ENCODE data around the gene RARG. TPM values are rescaled to one million over a fixed set of nuclear protein-coding genes. Genes with fewer than 3 reads are reported as not detected.

The RARG gene
- total and polyA plus RNA-seq, 2 of the 4 experiments (the other 2 are of a cell fraction) = 7.9 to 30.9 TPM

DNA sequence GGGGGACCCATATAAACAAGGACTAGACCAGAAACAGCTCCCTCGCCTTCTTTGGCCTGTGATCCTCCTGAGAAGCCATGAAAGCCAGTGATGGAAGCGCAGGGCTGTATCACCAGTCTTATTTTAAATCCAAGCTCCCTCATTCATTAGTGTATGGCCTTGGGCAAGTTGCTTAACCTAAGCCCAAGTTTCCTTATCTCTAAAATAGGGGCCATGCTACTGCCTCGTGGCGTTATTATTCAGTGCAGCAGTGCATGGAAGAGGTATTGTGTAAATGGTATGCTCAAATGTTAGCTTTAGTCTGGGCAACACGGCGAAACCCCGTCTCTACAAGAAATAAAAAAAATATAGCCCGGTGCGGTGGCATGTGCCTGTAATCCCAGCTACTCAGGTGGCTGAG lies 46.0 kb upstream of the RARG start:
- Histone ChIP-seq H3K4me3 (ENCODE audit: insufficient read depth, low read depth, low read length) (no peak overlapping the region), H3K4me1 (ENCODE audit: control insufficient read depth, insufficient read depth, low read length) (no peaks in the 10 kb centered on the region), H4K8ac (ENCODE audit: low read depth in 2 of 2, low read length in 2 of 2) (no peak overlapping the region), H2BK5ac (ENCODE audit: low read depth, low read length, poor library complexity, severe bottlenecking) (no peak overlapping the region), H3K79me1 (ENCODE audit: low read depth in 1 of 2, low read length in 2 of 2) (peaks cover 0 to 12% of the 10 kb centered on the region in 2 experiments; a peak in 1 of 4 replicates), H3K9me3 (ENCODE audit: control insufficient read depth, insufficient read depth, low read length) (no peaks in the 10 kb centered on the region), H3K18ac (ENCODE audit: low read depth, low read length) (no peak overlapping the region), H3K27me3 (ENCODE audit: control insufficient read depth, insufficient read depth, low read length) (no peaks in the 10 kb centered on the region), H2AFZ (replicated peaks; ENCODE audit: low read length, poor library complexity) (no peak overlapping the region), H2AK9ac (replicated peaks; ENCODE audit: low read depth, low read length, poor library complexity) (no peak overlapping the region), H2AK5ac (ENCODE audit: low read depth, low read length) (no peak overlapping the region), H3K4ac (ENCODE audit: low read depth, low read length) (no peak overlapping the region), H3K23ac (ENCODE audit: low read depth, low read length) (no peak overlapping the region), H4K5ac (ENCODE audit: low read depth, low read length) (no peak overlapping the region), H3K14ac (replicated peaks; ENCODE audit: low read depth, low read length) (no peak overlapping the region), H3K27ac (ENCODE audit: insufficient read depth, low read length) (no peak overlapping the region), H2BK120ac (ENCODE audit: low read depth, low read length) (no peak overlapping the region), H2BK20ac (ENCODE audit: low read depth, low read length) (no peak overlapping the region), H3K36me3 (ENCODE audit: control insufficient read depth, insufficient read depth, low read length) (peaks cover 18% of the 10 kb centered on the region), H3K56ac (ENCODE audit: extremely low read depth, insufficient read depth, low read length) (no peak overlapping the region), H3K9me1 (ENCODE audit: insufficient read depth, low read length) (no peaks in the 10 kb centered on the region), H4K20me1 (ENCODE audit: insufficient read depth, low read length) (no peaks in the 10 kb centered on the region), H3K9ac (ENCODE audit: low read depth, low read length) (no peak overlapping the region), H4K91ac (ENCODE audit: insufficient read depth, low read depth, low read length) (no peak overlapping the region), H3K4me2 (ENCODE audit: low read depth, low read length) (no peak overlapping the region), H2BK15ac (ENCODE audit: low read depth, low read length) (no peak overlapping the region)
- CTCF ChIA-PET = interaction anchor here (0.6 to 1.0 kb wide), 3 partner anchors 8 to 1274 kb away, joined by 3 to 6 read pairs (median 6); partner anchors contain the start of gene ESPL1
- BruUV-seq (replicated peaks) = no TSS peak
- WGBS, 2 experiments (ENCODE audit: extremely low coverage in 2 of 2, insufficient read length in 1 of 2) = no CpG with 5 or more reads among the region's 9 CpGs
- dilution Hi-C loops (cut with HindIII; ENCODE audit: low sequenced_read_pairs, unreplicated experiment) (no loop called here), intact Hi-C loops (cut with micrococcal nuclease) (no loop called here), in situ Hi-C loops (cut with MboI; ENCODE audit: low sequenced_read_pairs) (no loop called here)
- TF ChIP-seq MAFK (IDR thresholded peaks at IDR 0.05; ENCODE audit: low read depth, low read length) (no peak), CEBPB (IDR thresholded peaks at IDR 0.05; ENCODE audit: low read depth, low read length) (no peak), BHLHE40 (IDR thresholded peaks at IDR 0.05; ENCODE audit: low read depth, low read length) (no peak), RFX5 (IDR thresholded peaks at IDR 0.05; ENCODE audit: low read depth, low read length) (no peak)
- ATAC-seq (ENCODE audit: low read depth) (no peak), DNase-seq (no peak)
- POLR2A ChIA-PET (ENCODE audit: unreplicated experiment) = no interaction called here
